ENCODE data around the gene IRF8. TPM values are rescaled to one million over a fixed set of nuclear protein-coding genes. Genes with fewer than 3 reads are reported as not detected.
A peak's percentile ranks its signal among the peaks of the same experiment; 100 is the strongest.

The IRF8 gene, protein sequence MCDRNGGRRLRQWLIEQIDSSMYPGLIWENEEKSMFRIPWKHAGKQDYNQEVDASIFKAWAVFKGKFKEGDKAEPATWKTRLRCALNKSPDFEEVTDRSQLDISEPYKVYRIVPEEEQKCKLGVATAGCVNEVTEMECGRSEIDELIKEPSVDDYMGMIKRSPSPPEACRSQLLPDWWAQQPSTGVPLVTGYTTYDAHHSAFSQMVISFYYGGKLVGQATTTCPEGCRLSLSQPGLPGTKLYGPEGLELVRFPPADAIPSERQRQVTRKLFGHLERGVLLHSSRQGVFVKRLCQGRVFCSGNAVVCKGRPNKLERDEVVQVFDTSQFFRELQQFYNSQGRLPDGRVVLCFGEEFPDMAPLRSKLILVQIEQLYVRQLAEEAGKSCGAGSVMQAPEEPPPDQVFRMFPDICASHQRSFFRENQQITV
- total RNA-seq = 10 to 100 TPM in 1 of 4 donors, 1 to 10 TPM in 3; 2.4 to 14.6 (median 5.0) TPM

DNA sequence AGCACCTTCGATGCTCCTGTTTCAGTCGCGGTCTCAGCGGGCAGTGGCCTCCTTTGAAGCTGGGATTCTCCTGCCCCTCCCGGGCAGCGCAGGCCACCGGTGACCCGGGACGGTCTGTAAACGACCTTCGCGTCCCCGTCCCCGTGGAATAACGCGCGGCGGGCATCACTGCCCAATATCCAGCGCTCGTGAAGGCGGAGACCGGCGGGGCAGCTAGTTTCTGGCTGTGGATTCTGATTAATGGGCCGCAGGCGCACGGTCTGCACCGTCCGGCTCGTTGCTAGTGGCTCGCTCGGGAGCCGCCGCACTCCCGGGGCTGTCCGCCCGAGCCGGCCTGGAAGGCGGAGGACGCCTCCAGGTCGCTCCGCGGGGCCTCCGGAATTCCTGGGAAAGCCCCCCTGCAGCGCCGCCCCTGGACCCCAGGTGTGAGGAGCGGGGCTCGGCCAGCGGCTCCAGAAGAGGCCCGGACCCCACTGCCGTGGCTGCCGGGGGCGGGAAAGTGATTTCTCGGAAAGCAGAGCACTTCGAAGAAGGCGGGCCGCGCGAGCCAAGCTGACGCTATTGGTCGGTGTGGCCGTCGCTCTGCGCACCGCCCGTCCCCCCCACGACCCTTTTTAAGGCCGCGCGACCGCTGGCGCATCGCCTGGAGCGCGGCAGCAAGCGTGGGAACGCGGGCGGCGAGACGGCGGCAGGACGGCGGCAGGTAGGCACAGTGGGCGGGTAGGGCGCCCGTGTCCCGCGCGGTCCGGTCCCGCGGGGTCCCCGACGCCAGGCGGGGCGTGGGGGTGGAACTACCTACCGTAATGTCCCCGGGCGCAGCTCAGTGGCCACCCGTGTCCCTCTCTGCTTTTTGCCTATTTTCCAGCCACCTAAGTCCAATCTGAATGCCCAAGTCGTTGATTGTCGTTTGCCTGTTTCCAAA lies at the start of gene IRF8:
IRF8 (plus strand) TSS at position 642 of the 922 bp plus-strand sequence. CDS start 3,854 bp downstream, outside the sequence.
- no peaks in the 10 kb centered on the region for H3K9me3 ChIP-seq
- intact Hi-C loops (cut with DNase I) = no loop called here
- peaks cover 5 to 7% of the 10 kb centered on the region in 2 donors for H3K4me1 ChIP-seq
- peak within 1 kb of the TSS; percentile 56 to 68 (median 68) for H3K4me3 ChIP-seq (replicated peaks in 1 of 3)
- H3K27me3 ChIP-seq = no peaks in the 10 kb centered on the region
- peak within 1 kb of the TSS in 2 of 3 donors; percentile 51 to 65 for H3K27ac ChIP-seq
- WGBS, 2 donors = 5 to 6% methylated on average over 9 to 13 of the region's 102 CpGs
- TF ChIP-seq POLR2A (IDR thresholded peaks at IDR 0.05) = peak; percentile 56 to 86
- TF ChIP-seq, protein P1, sequence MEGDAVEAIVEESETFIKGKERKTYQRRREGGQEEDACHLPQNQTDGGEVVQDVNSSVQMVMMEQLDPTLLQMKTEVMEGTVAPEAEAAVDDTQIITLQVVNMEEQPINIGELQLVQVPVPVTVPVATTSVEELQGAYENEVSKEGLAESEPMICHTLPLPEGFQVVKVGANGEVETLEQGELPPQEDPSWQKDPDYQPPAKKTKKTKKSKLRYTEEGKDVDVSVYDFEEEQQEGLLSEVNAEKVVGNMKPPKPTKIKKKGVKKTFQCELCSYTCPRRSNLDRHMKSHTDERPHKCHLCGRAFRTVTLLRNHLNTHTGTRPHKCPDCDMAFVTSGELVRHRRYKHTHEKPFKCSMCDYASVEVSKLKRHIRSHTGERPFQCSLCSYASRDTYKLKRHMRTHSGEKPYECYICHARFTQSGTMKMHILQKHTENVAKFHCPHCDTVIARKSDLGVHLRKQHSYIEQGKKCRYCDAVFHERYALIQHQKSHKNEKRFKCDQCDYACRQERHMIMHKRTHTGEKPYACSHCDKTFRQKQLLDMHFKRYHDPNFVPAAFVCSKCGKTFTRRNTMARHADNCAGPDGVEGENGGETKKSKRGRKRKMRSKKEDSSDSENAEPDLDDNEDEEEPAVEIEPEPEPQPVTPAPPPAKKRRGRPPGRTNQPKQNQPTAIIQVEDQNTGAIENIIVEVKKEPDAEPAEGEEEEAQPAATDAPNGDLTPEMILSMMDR (IDR thresholded peaks at IDR 0.05) = no peak
- H3K36me3 ChIP-seq = no peaks in the 10 kb centered on the region
- DNase-seq = peak; percentile 73 to 74

DNA sequence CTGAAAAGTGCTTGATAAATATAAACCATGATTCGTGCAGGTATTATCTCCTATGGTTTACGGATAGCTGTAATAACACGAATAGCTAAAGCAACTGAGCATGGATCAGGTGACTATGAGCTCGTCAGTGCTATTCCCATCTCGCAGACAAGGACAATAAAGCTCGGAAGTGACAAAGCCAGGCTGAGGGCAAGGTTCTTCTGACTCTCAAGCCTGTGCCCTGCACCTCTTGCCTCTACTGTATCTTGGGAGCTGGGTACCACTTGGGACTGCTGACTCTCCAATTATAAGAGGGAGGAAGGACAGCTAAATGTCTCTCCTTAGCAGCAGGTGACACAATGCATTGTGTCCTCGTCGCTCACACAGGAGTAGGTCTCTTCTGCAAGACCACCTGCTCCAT lies 49.6 kb upstream of the IRF8 start:
- Histone ChIP-seq H3K27me3 (no peaks in the 10 kb centered on the region), H3K27ac (no peak overlapping the region), H3K4me3 (replicated peaks in 1 of 3) (no peak overlapping the region), H3K9me3 (no peaks in the 10 kb centered on the region), H3K36me3 (no peaks in the 10 kb centered on the region), H3K4me1 (no peaks in the 10 kb centered on the region)
- 73 to 83% methylated on average over 8 of the region's 8 CpGs for WGBS, 2 donors
- no peak for DNase-seq
- intact Hi-C loops (cut with DNase I) = no loop called here
- TF ChIP-seq, protein P1 (IDR thresholded peaks at IDR 0.05) = no peak
- TF ChIP-seq POLR2A (IDR thresholded peaks at IDR 0.05) = no peak

DNA sequence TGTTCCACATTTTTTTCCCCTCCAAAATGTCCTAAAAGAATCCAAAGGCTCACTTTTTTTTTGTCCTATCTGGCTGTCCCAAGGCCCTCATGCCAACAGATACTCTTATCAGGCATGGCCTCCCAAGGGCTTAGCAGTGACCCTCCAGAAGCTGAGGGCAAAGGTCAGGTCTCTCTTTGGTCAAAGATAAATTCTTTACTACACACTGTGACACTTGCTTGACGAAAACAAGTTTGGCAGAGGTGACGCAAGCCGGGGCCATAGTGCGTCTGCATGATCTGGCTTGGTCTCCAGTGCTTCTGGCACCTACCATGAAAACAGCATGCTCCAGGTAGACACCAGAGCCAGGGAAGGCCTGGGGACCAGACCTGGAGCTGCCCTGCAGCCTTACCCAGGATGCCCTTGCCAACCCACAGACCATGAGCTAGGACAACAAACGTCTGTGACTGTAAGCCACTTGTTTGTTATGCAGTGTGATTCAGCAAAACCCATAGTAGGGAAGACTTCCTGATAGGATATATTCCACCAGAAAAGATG lies 48.5 kb upstream of the IRF8 start:
- no peak for TF ChIP-seq POLR2A (IDR thresholded peaks at IDR 0.05)
- TF ChIP-seq, protein P1 (IDR thresholded peaks at IDR 0.05) = no peak
- Histone ChIP-seq H3K9me3 (no peaks in the 10 kb centered on the region), H3K36me3 (no peaks in the 10 kb centered on the region), H3K27me3 (no peaks in the 10 kb centered on the region), H3K4me1 (no peaks in the 10 kb centered on the region), H3K4me3 (replicated peaks in 1 of 3) (no peak overlapping the region), H3K27ac (no peak overlapping the region)
- WGBS, 2 donors = 58 to 75% methylated on average over 2 to 5 of the region's 5 CpGs
- intact Hi-C loops (cut with DNase I) = no loop called here
- DNase-seq = no peak

DNA sequence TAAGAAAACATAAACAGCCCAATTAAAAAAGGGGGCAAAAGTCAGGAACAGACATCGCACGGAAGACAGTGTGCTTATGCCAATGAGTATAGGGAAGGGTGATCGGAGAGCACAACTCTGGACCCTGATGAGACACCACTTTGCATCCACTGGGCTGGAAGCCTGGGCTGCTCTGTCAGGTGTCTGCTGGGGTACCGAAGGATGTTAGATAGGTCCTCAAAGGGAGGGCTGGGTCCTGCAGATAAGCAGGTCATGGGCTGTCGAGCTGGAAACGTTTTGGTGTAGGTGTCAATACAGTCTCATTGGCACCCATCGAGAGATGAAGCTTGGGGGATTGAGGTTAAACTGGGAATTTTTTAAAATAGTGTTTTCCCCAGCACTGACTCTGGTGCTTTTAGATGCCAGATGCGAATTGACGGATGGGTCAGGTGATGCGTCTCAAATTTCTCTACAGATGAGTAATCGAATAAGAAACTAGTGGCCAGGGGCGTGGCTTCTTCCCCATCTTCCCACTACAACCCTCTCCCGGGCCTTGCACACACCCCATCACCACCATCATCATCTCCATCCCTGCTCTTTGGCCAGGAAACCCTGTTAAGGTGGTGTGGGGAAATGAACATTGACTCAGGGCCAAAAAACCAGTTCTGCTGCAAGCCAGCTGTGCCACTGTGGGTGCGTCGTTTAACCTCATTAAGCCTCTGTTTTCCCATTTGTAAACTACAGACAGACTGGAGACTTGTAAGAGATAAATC lies 47.8 kb upstream of the IRF8 start:
- Histone ChIP-seq H3K27me3 (no peaks in the 10 kb centered on the region), H3K4me1 (no peaks in the 10 kb centered on the region), H3K36me3 (no peaks in the 10 kb centered on the region), H3K9me3 (no peaks in the 10 kb centered on the region), H3K27ac (no peak overlapping the region), H3K4me3 (replicated peaks in 1 of 3) (no peak overlapping the region)
- no peak for DNase-seq
- intact Hi-C loops (cut with DNase I) = no loop called here
- WGBS, 2 donors = 73 to 74% methylated on average over 15 of the region's 15 CpGs
- no peak for TF ChIP-seq POLR2A (IDR thresholded peaks at IDR 0.05)
- TF ChIP-seq, protein P1 (IDR thresholded peaks at IDR 0.05) = no peak
